H9 (cell line): ENCODE measurements around the gene DAZAP2. TPM values are rescaled to one million over a fixed set of nuclear protein-coding genes. Genes with fewer than 3 reads are reported as not detected.

Experiments used
- DNase-seq: peaks from one replicate; pipeline ENCODE4 v3.0.0-alpha.2; 2017
- H2AFZ ChIP-seq: one replicate; pipeline ENCODE4 v1.6.1; 2013; ENCODE audit warnings: mild to moderate bottlenecking, low read length, control low read depth, moderate library complexity
- H2AK5ac ChIP-seq: 2 replicates; pipeline ENCODE4 v1.6.1; 2013; ENCODE audit warnings: low read length, control low read depth, mixed read lengths; ENCODE audit not compliant: insufficient read length
- H2BK120ac ChIP-seq: one replicate; pipeline ENCODE4 v1.6.1; 2013; ENCODE audit warnings: low read depth, mild to moderate bottlenecking, low read length, control low read depth, inconsistent platforms; ENCODE audit not compliant: poor library complexity, severe bottlenecking
- H2BK12ac ChIP-seq: 2 replicates; pipeline ENCODE4 v1.6.1; 2013; ENCODE audit warnings: low read length, control low read depth, mixed read lengths, low read depth; ENCODE audit not compliant: insufficient read length
- H2BK15ac ChIP-seq: 2 replicates; pipeline ENCODE4 v1.6.1; 2013; ENCODE audit warnings: low read depth, low read length, control low read depth
- H2BK20ac ChIP-seq: one replicate; pipeline ENCODE4 v1.6.1; 2013; ENCODE audit warnings: low read depth, mild to moderate bottlenecking, low read length, control low read depth, inconsistent platforms; ENCODE audit not compliant: poor library complexity, severe bottlenecking
- H2BK5ac ChIP-seq: 2 replicates; pipeline ENCODE4 v1.6.1; 2013; ENCODE audit warnings: low read length, control low read depth, mixed read lengths; ENCODE audit not compliant: insufficient read length
- H3K14ac ChIP-seq: 2 replicates; pipeline ENCODE4 v1.6.1; 2013; ENCODE audit warnings: low read length, control low read depth; ENCODE audit not compliant: insufficient read depth
- H3K18ac ChIP-seq: 2 replicates; pipeline ENCODE4 v1.6.1; 2013; ENCODE audit warnings: low read depth, mild to moderate bottlenecking, mixed read lengths, low read length, control low read depth; ENCODE audit not compliant: insufficient read length
- H3K23ac ChIP-seq: 2 replicates; pipeline ENCODE4 v1.6.1; 2013; ENCODE audit warnings: low read length, control low read depth, mixed read lengths, low read depth; ENCODE audit not compliant: insufficient read length
- H3K23me2 ChIP-seq: 2 replicates; pipeline ENCODE4 v1.6.1; 2013; ENCODE audit warnings: low read depth, mild to moderate bottlenecking, mixed read lengths, low read length, control low read depth; ENCODE audit not compliant: insufficient read length, poor library complexity, severe bottlenecking
- H3K27ac ChIP-seq: 2 replicates; pipeline ENCODE4 v1.5.1; 2013; ENCODE audit warnings: low read length, control low read depth, mixed read lengths, low read depth; ENCODE audit not compliant: insufficient read length
- H3K27me3 ChIP-seq: 2 replicates; pipeline ENCODE4 v1.6.1; 2013; ENCODE audit warnings: low read length, control low read depth, inconsistent platforms; ENCODE audit not compliant: insufficient read depth
- H3K4ac ChIP-seq: 2 replicates; pipeline ENCODE4 v1.6.1; 2013; ENCODE audit warnings: low read depth, mild to moderate bottlenecking, control low read depth, inconsistent platforms, low read length, moderate library complexity
- H3K4me1 ChIP-seq: 2 replicates; pipeline ENCODE4 v1.6.1; 2013; ENCODE audit warnings: low read length, control low read depth, inconsistent platforms; ENCODE audit not compliant: insufficient read depth
- H3K4me2 ChIP-seq: 2 replicates; pipeline ENCODE4 v1.6.1; 2013; ENCODE audit warnings: low read length, control low read depth, mixed read lengths; ENCODE audit not compliant: insufficient read length, insufficient read depth
- H3K56ac ChIP-seq: 2 replicates; pipeline ENCODE4 v1.6.1; 2013; ENCODE audit warnings: low read depth, mild to moderate bottlenecking, mixed read lengths, low read length, control low read depth; ENCODE audit not compliant: insufficient read length
- H3K79me1 ChIP-seq: 2 replicates; pipeline ENCODE4 v1.6.1; 2013; ENCODE audit warnings: low read depth, mild to moderate bottlenecking, moderate library complexity, low read length, control low read depth, inconsistent platforms; ENCODE audit not compliant: insufficient read depth, poor library complexity, severe bottlenecking
- H3K79me2 ChIP-seq: 2 replicates; pipeline ENCODE4 v1.6.1; 2013; ENCODE audit warnings: low read length, control low read depth, inconsistent platforms; ENCODE audit not compliant: insufficient read depth
- H3K9ac ChIP-seq: 2 replicates; pipeline ENCODE4 v1.6.1; 2013; ENCODE audit warnings: low read length, control low read depth, mixed read lengths; ENCODE audit not compliant: insufficient read length; ENCODE audit errors: extremely low read depth
- H3K9me3 ChIP-seq: one replicate; pipeline ENCODE4 v1.6.1; 2013; ENCODE audit warnings: low read depth, low read length, inconsistent platforms; ENCODE audit not compliant: control insufficient read depth
- H3T11ph ChIP-seq: one replicate; pipeline ENCODE4 v1.6.1; 2013; ENCODE audit warnings: mild to moderate bottlenecking, low read length, control low read depth, inconsistent platforms
- H4K20me1 ChIP-seq: one replicate; pipeline ENCODE4 v1.6.1; 2013; ENCODE audit not compliant: control insufficient read depth, insufficient read length, insufficient read depth
- H4K5ac ChIP-seq: 2 replicates; pipeline ENCODE4 v1.6.1; 2013; ENCODE audit warnings: low read depth, mild to moderate bottlenecking, mixed read lengths, low read length, control low read depth; ENCODE audit not compliant: insufficient read length
- H4K8ac ChIP-seq: replicated peaks from 2 replicates; pipeline ENCODE4 v1.6.1; 2013; ENCODE audit warnings: low read length, control low read depth, mixed read lengths, low read depth; ENCODE audit not compliant: insufficient read length
- H4K91ac ChIP-seq: 2 replicates; pipeline ENCODE4 v1.6.1; 2013; ENCODE audit warnings: low read depth, mild to moderate bottlenecking, moderate library complexity, mixed read lengths, low read length, control low read depth; ENCODE audit not compliant: insufficient read length
- H3K27ac Mint-ChIP-seq, 3 experiments: 2 replicates in 2 of 3; 3 replicates in 1 of 3; pipeline ENCODE4 v1.8.0; 2020 to 2021; ENCODE audit warnings: mixed read lengths in 3 of 3, mild to moderate bottlenecking in 1 of 3, moderate library complexity in 1 of 3
- H3K27me3 Mint-ChIP-seq: 2 replicates; pipeline ENCODE4 v1.8.0; 2021; ENCODE audit warnings: low read depth, mild to moderate bottlenecking, moderate library complexity, mixed read lengths
- H3K36me3 Mint-ChIP-seq, 3 experiments: 2 replicates in 2 of 3; 3 replicates in 1 of 3; pipeline ENCODE4 v1.8.0; 2020 to 2021; ENCODE audit warnings: low read depth in 3 of 3, mixed read lengths in 3 of 3; ENCODE audit not compliant: insufficient read depth in 1 of 3
- H3K4me1 Mint-ChIP-seq, 2 experiments: 2 replicates each; pipeline ENCODE4 v1.8.0; 2020; ENCODE audit warnings: mixed read lengths in 2 of 2
- H3K4me3 Mint-ChIP-seq, 2 experiments: 2 replicates in 1 of 2; 3 replicates in 1 of 2; pipeline ENCODE4 v1.8.0; 2020 to 2021; ENCODE audit warnings: mild to moderate bottlenecking in 2 of 2, mixed read lengths in 2 of 2, moderate library complexity in 1 of 2
- H3K9me3 Mint-ChIP-seq, 2 experiments: 2 replicates in 1 of 2; 3 replicates in 1 of 2; pipeline ENCODE4 v1.8.0; 2020; ENCODE audit warnings: mild to moderate bottlenecking in 2 of 2, mixed read lengths in 2 of 2, moderate library complexity in 1 of 2
- WGBS: extraction: QIAGEN DNeasy Blood & Tissue Kit; methylation state at CpG from one replicate; pipeline ENCODE4 v1.1.7; 2013; ENCODE audit warnings: missing lambda C conversion rate, low lambda C conversion rate, mixed read lengths; ENCODE audit not compliant: insufficient read length; ENCODE audit errors: extremely low coverage; 5-methylcytosine and 5-hydroxymethylcytosine counted together
- total RNA-seq: library from RNA; stranded (reverse); gene quantifications from 2 replicates; pipeline ENCODE4 v1.2.1, GENCODE V29; 2021
- TF ChIP-seq, protein P1 (sequence below): fragments of 200-600 bp; sonication (generic); conservative IDR thresholded peaks from 3 replicates; pipeline ENCODE4 v1.8.0; 2021; ENCODE audit warnings: antibody characterized with exemption, mild to moderate bottlenecking

The DAZAP2 gene
- total RNA-seq, 1 experiment from 2014 or later, result 23.6 TPM

DNA sequence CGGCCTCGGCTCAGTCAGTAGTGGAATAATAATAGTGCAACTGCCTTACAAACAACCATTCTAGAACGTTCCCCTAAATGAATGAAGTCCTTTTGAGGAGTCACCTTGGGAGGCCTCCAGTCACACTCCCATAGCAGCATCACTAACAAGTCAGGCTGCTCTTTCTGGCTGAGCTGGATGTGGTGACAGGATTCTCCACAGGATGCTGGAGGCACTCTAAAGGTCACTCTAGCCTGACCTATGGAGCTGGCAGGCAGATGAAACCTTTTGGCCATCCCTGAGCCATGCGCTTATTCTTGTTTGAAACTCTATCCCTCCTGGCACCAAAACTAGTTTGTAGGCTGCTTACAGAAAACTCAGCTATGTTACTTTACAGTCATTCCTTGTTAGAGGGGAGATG lies 47.8 kb upstream of the DAZAP2 start:
- H2BK12ac ChIP-seq, result no peak overlapping the region
- no peak overlapping the region for H2AFZ ChIP-seq
- no peak overlapping the region for H2AK5ac ChIP-seq
- no CpG with 5 or more reads among the region's 4 CpGs for WGBS
- H3K4me2 ChIP-seq, result no peak overlapping the region
- H2BK15ac ChIP-seq, result no peak overlapping the region
- peaks cover 7 to 13% of the 10 kb centered on the region in 2 experiments for H3K4me1 Mint-ChIP-seq
- H3K27me3 Mint-ChIP-seq, result peaks cover 1% of the 10 kb centered on the region; the same call in 1 of the 2 replicates
- no peaks in the 10 kb centered on the region for H4K20me1 ChIP-seq
- H3K27ac Mint-ChIP-seq, result peak overlapping the region in 1 of 3 experiments; percentile 62; a peak in 1 of 7 replicates
- no peak overlapping the region for H3K23ac ChIP-seq
- H4K91ac ChIP-seq, result no peak overlapping the region
- no peak overlapping the region for H3K9ac ChIP-seq
- DNase-seq, result no peak
- no peak overlapping the region for H2BK120ac ChIP-seq
- H3K27ac ChIP-seq, result no peak overlapping the region
- peaks cover 0 to 10% (median 3%) of the 10 kb centered on the region in 3 experiments; a peak in 2 of 7 replicates for H3K36me3 Mint-ChIP-seq
- H3K56ac ChIP-seq, result no peak overlapping the region
- no peaks in the 10 kb centered on the region for H3K9me3 Mint-ChIP-seq
- H3K9me3 ChIP-seq, result no peaks in the 10 kb centered on the region
- no peak overlapping the region for H4K5ac ChIP-seq
- H3K18ac ChIP-seq, result no peak overlapping the region
- H3K4me3 Mint-ChIP-seq, result no peak overlapping the region
- TF ChIP-seq, protein P1, sequence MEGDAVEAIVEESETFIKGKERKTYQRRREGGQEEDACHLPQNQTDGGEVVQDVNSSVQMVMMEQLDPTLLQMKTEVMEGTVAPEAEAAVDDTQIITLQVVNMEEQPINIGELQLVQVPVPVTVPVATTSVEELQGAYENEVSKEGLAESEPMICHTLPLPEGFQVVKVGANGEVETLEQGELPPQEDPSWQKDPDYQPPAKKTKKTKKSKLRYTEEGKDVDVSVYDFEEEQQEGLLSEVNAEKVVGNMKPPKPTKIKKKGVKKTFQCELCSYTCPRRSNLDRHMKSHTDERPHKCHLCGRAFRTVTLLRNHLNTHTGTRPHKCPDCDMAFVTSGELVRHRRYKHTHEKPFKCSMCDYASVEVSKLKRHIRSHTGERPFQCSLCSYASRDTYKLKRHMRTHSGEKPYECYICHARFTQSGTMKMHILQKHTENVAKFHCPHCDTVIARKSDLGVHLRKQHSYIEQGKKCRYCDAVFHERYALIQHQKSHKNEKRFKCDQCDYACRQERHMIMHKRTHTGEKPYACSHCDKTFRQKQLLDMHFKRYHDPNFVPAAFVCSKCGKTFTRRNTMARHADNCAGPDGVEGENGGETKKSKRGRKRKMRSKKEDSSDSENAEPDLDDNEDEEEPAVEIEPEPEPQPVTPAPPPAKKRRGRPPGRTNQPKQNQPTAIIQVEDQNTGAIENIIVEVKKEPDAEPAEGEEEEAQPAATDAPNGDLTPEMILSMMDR, result no peak
- H3K23me2 ChIP-seq, result no peaks in the 10 kb centered on the region
- H3K79me2 ChIP-seq, result no peaks in the 10 kb centered on the region
- no peak overlapping the region for H3K4ac ChIP-seq
- no peak overlapping the region for H3K14ac ChIP-seq
- no peak overlapping the region for H4K8ac ChIP-seq
- H3K27me3 ChIP-seq, result no peaks in the 10 kb centered on the region
- H3K79me1 ChIP-seq, result no peaks in the 10 kb centered on the region
- no peak overlapping the region for H2BK5ac ChIP-seq
- H3T11ph ChIP-seq, result no peak overlapping the region
- no peak overlapping the region for H2BK20ac ChIP-seq
- no peaks in the 10 kb centered on the region for H3K4me1 ChIP-seq
